A375 (cell line): ENCODE results near the gene B4GALT3. TPM values are rescaled to one million over a fixed set of nuclear protein-coding genes. Genes with fewer than 3 reads are reported as not detected.

ENCODE experiments used
- small RNA-seq: library from RNA; depleted of rRNA; stranded (forward); fragments of <200 nt; gene quantifications from one replicate; pipeline ENCODE3, GENCODE V24; 2014
- total RNA-seq: library from RNA; depleted of rRNA; stranded (reverse); fragments of >200 nt; shearing (Covaris generic); gene quantifications from 2 replicates; pipeline ENCODE4 v1.2.3, GENCODE V29; 2014; rRNA removed

The B4GALT3 gene
- total RNA-seq: 55.0 and 56.1 TPM in 2 replicates

GRCh38 chr1:161177112-161177935 lies at the start of gene B4GALT3:
TSS of gene B4GALT3 (minus strand) at chr1:161177507. CDS start at chr1:161176060, 1,447 bp downstream.

DNA sequence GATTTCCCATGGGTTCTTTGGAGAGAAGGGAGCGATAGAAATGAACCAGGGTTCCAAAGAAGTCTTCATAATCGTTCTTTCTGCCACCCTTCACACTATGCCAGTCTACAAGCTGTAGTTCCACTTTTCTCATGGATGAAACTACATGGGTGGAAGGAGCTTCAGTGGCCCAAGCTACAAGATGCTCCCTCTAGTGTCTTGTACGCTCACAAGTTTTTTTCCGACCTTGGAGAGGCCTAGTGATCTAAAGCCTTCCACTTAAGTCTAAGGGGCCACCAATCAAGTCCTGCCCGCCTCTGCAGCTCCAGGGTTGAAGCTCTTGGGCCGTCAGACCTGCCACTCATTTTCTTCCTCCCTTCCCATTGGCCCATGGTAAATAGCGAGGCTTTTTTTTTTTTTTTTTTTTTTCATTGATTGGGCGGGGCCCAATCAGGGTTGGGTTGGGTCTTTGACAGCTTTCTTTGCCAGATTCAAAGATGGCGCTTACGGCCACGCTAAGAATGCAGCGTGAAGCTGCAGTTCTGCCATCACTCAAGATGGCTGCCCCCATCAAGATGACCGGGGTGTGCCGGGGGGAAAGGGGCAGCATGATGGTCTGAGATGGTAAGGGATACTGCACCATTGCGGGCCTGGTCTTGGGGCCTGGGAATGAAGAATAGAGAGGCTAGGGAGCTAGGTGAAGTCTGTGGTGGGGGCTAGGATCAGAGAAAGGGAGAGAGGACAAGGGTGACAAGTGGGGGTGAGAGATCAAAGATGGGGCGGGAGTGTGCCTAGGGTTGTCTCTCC lies 48.4 kb upstream of the B4GALT3 start, which contains the start of gene TOMM40L:
Gene TOMM40L (plus strand): TSS at position 527 of the 786 bp plus-strand sequence. CDS start 430 bp downstream, outside the sequence.

GRCh38 chr1:161215076-161215475 lies 37.8 kb upstream of the B4GALT3 start, which contains the start of gene FCER1G:
TSS of gene FCER1G (plus strand) at chr1:161215295. CDS start at chr1:161215322, 27 bp downstream.

DNA sequence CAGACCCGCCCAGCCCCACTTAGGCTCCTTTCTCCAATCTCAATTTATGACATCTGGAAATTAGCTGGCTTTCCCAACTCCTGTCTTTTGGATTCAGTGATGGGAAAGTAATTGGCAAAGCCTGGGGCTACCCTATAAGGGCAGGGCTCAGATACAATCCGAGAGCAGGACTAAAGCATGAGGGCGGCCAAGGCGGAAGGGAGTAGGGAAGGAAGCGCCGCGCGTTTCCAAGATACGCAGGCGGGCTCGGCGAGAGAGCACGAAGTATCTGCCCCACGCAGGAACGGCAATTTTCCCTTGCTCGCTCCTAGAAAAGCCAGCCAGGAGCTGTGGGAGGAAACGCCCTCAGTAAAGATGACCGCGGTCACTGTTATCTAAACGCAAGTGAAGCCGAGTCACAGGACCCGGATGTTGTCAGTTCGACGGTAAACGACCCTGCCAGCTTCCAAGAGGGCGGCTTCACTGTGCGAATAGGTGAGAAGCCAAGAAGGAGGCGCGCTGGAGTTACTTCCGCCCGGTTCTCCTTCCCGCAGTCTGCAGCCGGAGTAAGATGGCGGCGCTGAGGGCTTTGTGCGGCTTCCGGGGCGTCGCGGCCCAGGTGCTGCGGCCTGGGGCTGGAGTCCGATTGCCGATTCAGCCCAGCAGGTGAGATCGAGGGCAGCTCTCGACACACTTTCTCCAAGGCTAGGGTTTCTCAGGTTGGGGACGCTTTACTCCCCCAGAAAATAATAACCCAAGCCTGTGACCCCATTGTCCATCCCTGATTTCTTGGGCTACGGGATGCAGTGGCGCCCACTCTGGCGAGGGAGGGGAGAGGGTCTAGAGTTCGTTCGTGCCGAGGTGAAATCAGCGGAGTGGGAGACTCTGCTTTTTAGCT lies 24.8 kb upstream of the B4GALT3 start, which contains the start of gene NDUFS2:
Gene NDUFS2 (plus strand): TSS at position 532 of the 877 bp plus-strand sequence. CDS start 19 bp downstream, at position 551.

GRCh38 chr1:161198897-161199431 lies 21.7 kb upstream of the B4GALT3 start, which contains the start of gene ADAMTS4:
TSS of gene ADAMTS4 (minus strand) at chr1:161199054. CDS start at chr1:161198627, 427 bp downstream.

GRCh38 chr1:161165742-161166668 lies 11.3 kb downstream of the B4GALT3 start, which contains the start of gene PPOX:
TSS of gene PPOX (plus strand) at chr1:161166426. CDS start at chr1:161166848, 422 bp downstream.

GRCh38 chr1:161159087-161159912 lies 18.0 kb downstream of the B4GALT3 start, which contains the start of gene USP21:
TSS of gene USP21 (plus strand) at chr1:161159500. CDS start at chr1:161160641, 1,141 bp downstream.

GRCh38 chr1:161153682-161154337 lies 23.5 kb downstream of the B4GALT3 start, which contains the start of gene UFC1:
TSS of gene UFC1 (plus strand) at chr1:161153978. CDS start at chr1:161153998, 20 bp downstream.

GRCh38 chr1:161132410-161133219 lies 44.7 kb downstream of the B4GALT3 start, which contains the start of gene DEDD:
TSS of gene DEDD (minus strand) at chr1:161132667. CDS start at chr1:161124462, 8,205 bp downstream.

Small RNA genes lying within 50 kb of the gene (small RNA-seq; reads per million reads assigned to genes)
- not detected for gene RF01225

Other genes with a start within 250 kb of the B4GALT3 start
- 0.15 TPM in 1 of 2 replicates, not detected in the other for gene ITLN2, start 222.7 kb downstream of the B4GALT3 start, total RNA-seq
- 4.0 and 5.7 TPM in 2 replicates for gene F11R, start 156.4 kb downstream of the B4GALT3 start, total RNA-seq
- 0.83 TPM in 1 of 2 replicates, not detected in the other for gene TSTD1, start 138.5 kb downstream of the B4GALT3 start, total RNA-seq
- gene USF1, start 131.5 kb downstream of the B4GALT3 start, total RNA-seq: 80.3 and 97.9 TPM in 2 replicates
- gene ARHGAP30, start 107.6 kb downstream of the B4GALT3 start, total RNA-seq: 1.1 and 2.7 TPM in 2 replicates
- gene NECTIN4, start 87.9 kb downstream of the B4GALT3 start, total RNA-seq: 0.27 and 1.2 TPM in 2 replicates
- not detected in 2 replicates for gene KLHDC9, start 79.1 kb downstream of the B4GALT3 start, total RNA-seq
- gene PFDN2, start 59.5 kb downstream of the B4GALT3 start, total RNA-seq: 405 and 434 TPM in 2 replicates
- 35.0 and 38.6 TPM in 2 replicates for gene NIT1, start 59.4 kb downstream of the B4GALT3 start, total RNA-seq
- 39.8 and 45.0 TPM in 2 replicates for gene DEDD, start 44.8 kb downstream of the B4GALT3 start, total RNA-seq
- 149 and 159 TPM in 2 replicates for gene UFC1, start 23.5 kb downstream of the B4GALT3 start, total RNA-seq
- 12.2 and 17.1 TPM in 2 replicates for gene USP21, start 18.0 kb downstream of the B4GALT3 start, total RNA-seq
- gene PPOX, start 11.1 kb downstream of the B4GALT3 start, total RNA-seq: 29.7 and 37.1 TPM in 2 replicates
- 0.15 and 0.50 TPM in 2 replicates for gene ADAMTS4, start 21.5 kb upstream of the B4GALT3 start, total RNA-seq
- 304 and 309 TPM in 2 replicates for gene NDUFS2, start 24.9 kb upstream of the B4GALT3 start, total RNA-seq
- gene FCER1G, start 37.8 kb upstream of the B4GALT3 start, total RNA-seq: not detected in 2 replicates
- not detected in 2 replicates for gene APOA2, start 46.1 kb upstream of the B4GALT3 start, total RNA-seq
- gene TOMM40L, start 48.6 kb upstream of the B4GALT3 start, total RNA-seq: 11.1 and 12.2 TPM in 2 replicates
- not detected in 2 replicates for gene NR1I3, start 60.7 kb upstream of the B4GALT3 start, total RNA-seq
- gene PCP4L1, start 81.2 kb upstream of the B4GALT3 start, total RNA-seq: not detected in 2 replicates
- 6.0 and 6.9 TPM in 2 replicates for gene MPZ, start 132.5 kb upstream of the B4GALT3 start, total RNA-seq
- 27.0 and 28.4 TPM in 2 replicates for gene SDHC, start 136.9 kb upstream of the B4GALT3 start, total RNA-seq
- not detected in 2 replicates for gene CFAP126, start 190.4 kb upstream of the B4GALT3 start, total RNA-seq